ENCODE results near the gene GLRA3. TPM values are rescaled to one million over a fixed set of nuclear protein-coding genes. Genes with fewer than 3 reads are reported as not detected.

The GLRA3 gene
- total and polyA plus RNA-seq, 2 of the 8 experiments (the other 6 are each of a cell fraction or from before 2014, with no cell fraction given), result 0.02 TPM; not detected in 1

- H3K14ac ChIP-seq (ENCODE audit: insufficient read length), result no peak overlapping the region
- ChIA-PET CTCF (ENCODE audit: partially characterized antibody) (interaction anchor here (0.6 to 1.9 kb wide), 5 partner anchors 13 to 448 kb away, joined by 3 to 7 read pairs (median 3); no protein-coding TSS in a partner anchor), POLR2A (ENCODE audit: partially characterized antibody) (no interaction called here)
- no peak overlapping the region for H3K27ac ChIP-seq (ENCODE audit: low read depth, low read length)
- H3K23ac ChIP-seq (ENCODE audit: insufficient read length), result no peak overlapping the region
- no peak overlapping the region for H3K4me2 ChIP-seq (ENCODE audit: insufficient read depth in 1 of 2, low read depth in 2 of 2, low read length in 2 of 2)
- no peak overlapping the region for H2AFZ ChIP-seq (ENCODE audit: low read length)
- H3K4me1 ChIP-seq (replicated peaks in 1 of 4; ENCODE audit: control insufficient read depth in 3 of 4, insufficient read depth in 4 of 4, low read length in 3 of 4), result peaks cover 0 to 2% (median 0%) of the 10 kb centered on the region in 4 experiments; a peak in 1 of 7 replicates
- no peak overlapping the region for H2BK5ac ChIP-seq (ENCODE audit: low read depth, low read length)
- no peak overlapping the region for H2AK5ac ChIP-seq (ENCODE audit: low read depth, low read length)
- no peak overlapping the region for H2BK12ac ChIP-seq (ENCODE audit: low read depth, low read length)
- no peak overlapping the region for H4K5ac ChIP-seq (ENCODE audit: insufficient read length, low read depth, low read length)
- no peak overlapping the region for H2BK20ac ChIP-seq (ENCODE audit: low read length)
- H3K23me2 ChIP-seq (ENCODE audit: low read depth, low read length), result peaks cover 4% of the 10 kb centered on the region
- H4K91ac ChIP-seq (replicated peaks; ENCODE audit: insufficient read length, low read length), result no peak overlapping the region
- DNase-seq (ENCODE audit: low read depth in 1 of 2, low spot score in 2 of 2) (no peak), FAIRE-seq (no peak)
- no peak overlapping the region for H3K4ac ChIP-seq (replicated peaks; ENCODE audit: insufficient read length, low read depth, low read length)
- H3K36me3 ChIP-seq (ENCODE audit: control insufficient read depth in 2 of 4, insufficient read depth in 4 of 4, low read length in 3 of 4), result no peaks in the 10 kb centered on the region
- H3K79me1 ChIP-seq (ENCODE audit: low read depth, low read length), result no peaks in the 10 kb centered on the region
- no peak overlapping the region for H3K4me3 ChIP-seq (ENCODE audit: extremely low read depth in 1 of 4, insufficient read depth in 2 of 4, low read depth in 3 of 4, low read length in 4 of 4)
- H2BK120ac ChIP-seq (replicated peaks; ENCODE audit: low read depth, low read length), result no peak overlapping the region
- H3K27me3 ChIP-seq (replicated peaks in 1 of 4; ENCODE audit: control insufficient read depth in 3 of 4, extremely low read depth in 1 of 4, insufficient read depth in 3 of 4, low read length in 3 of 4), result no peaks in the 10 kb centered on the region
- no peak overlapping the region for H3K9ac ChIP-seq (replicated peaks in 1 of 4; ENCODE audit: extremely low read depth in 1 of 4, low read depth in 3 of 4, low read length in 3 of 4)
- no peak overlapping the region for H4K8ac ChIP-seq (ENCODE audit: extremely low read depth, insufficient read depth, low read length)
- no peak for TF ChIP-seq EP300 (IDR thresholded peaks at IDR 0.05; ENCODE audit: borderline replicate concordance in 1 of 2, low read depth in 2 of 2, low read length in 2 of 2)
- TF ChIP-seq, protein P1, sequence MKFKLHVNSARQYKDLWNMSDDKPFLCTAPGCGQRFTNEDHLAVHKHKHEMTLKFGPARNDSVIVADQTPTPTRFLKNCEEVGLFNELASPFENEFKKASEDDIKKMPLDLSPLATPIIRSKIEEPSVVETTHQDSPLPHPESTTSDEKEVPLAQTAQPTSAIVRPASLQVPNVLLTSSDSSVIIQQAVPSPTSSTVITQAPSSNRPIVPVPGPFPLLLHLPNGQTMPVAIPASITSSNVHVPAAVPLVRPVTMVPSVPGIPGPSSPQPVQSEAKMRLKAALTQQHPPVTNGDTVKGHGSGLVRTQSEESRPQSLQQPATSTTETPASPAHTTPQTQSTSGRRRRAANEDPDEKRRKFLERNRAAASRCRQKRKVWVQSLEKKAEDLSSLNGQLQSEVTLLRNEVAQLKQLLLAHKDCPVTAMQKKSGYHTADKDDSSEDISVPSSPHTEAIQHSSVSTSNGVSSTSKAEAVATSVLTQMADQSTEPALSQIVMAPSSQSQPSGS (IDR thresholded peaks at IDR 0.05; ENCODE audit: low read length), result no peak
- no peak for TF ChIP-seq CBX5 (IDR thresholded peaks at IDR 0.05; ENCODE audit: low read depth, low read length)
- no peak for TF ChIP-seq CHD1 (IDR thresholded peaks at IDR 0.05; ENCODE audit: low read depth, low read length)
- no peak for TF ChIP-seq SAP30 (IDR thresholded peaks at IDR 0.05; ENCODE audit: insufficient read depth, insufficient replicate concordance, low read length)
- TF ChIP-seq GTF2F1 (IDR thresholded peaks at IDR 0.05; ENCODE audit: borderline replicate concordance, low read depth, low read length), result no peak
- no peak overlapping the region for H3K56ac ChIP-seq (replicated peaks; ENCODE audit: insufficient read length, low read depth, low read length)
- H4K20me1 ChIP-seq (replicated peaks in 1 of 2; ENCODE audit: control insufficient read depth in 1 of 2, insufficient read depth in 2 of 2, low read length in 2 of 2), result no peaks in the 10 kb centered on the region
- H3K79me2 ChIP-seq (ENCODE audit: control insufficient read depth in 1 of 2, insufficient read depth in 2 of 2, low read length in 2 of 2), result no peaks in the 10 kb centered on the region
- H3K9me3 ChIP-seq (ENCODE audit: insufficient read depth in 2 of 2, low read depth in 1 of 2, low read length in 1 of 2), result no peaks in the 10 kb centered on the region
- no peak overlapping the region for H3K18ac ChIP-seq (ENCODE audit: extremely low read depth, low read length)
- H2BK15ac ChIP-seq (ENCODE audit: low read length), result no peak overlapping the region
Measured at GRCh38 chr4:174826660-174827059, 2.4 kb downstream of the GLRA3 start.

Data from H1 (cell line).